T47D (cell line): ENCODE measurements around the gene ASTN2.

ENCODE experiments used
- DNase-seq, 2 experiments: peaks; one replicate each; pipeline versions ENCODE4 v3.0.0 to v3.0.0-alpha.2; 2011 to 2012; ENCODE audit warnings: low read depth in 1 of 2, low spot score in 1 of 2
- JUND ChIP-seq: IDR thresholded peaks from 2 replicates; pipeline ENCODE4 v1.6.1; 2012; ENCODE audit warnings: low read depth
- in situ Hi-C: cut with HindIII; loops from 2 replicates; pipeline ENCODE4 v1.10.0; 2016; ENCODE audit warnings: low sequenced_read_pairs, low pct_unique_long_range_greater_than_20kb

ASTN2 gene

GRCh38 chr9:117374076-117374725, 40.7 kb downstream of the ASTN2 start:
- DNase-seq = no peak
- in situ Hi-C loops = no loop called here
- no peak for TF ChIP-seq JUND

- DNase-seq = no peak
- in situ Hi-C loops = no loop called here
- TF ChIP-seq JUND = no peak
Measured at GRCh38 chr9:117368684-117369230, 46.1 kb downstream of the ASTN2 start.

GRCh38 chr9:117365438-117365837, 49.4 kb downstream of the ASTN2 start:
- DNase-seq = no peak
- in situ Hi-C loops = no loop called here
- TF ChIP-seq JUND = no peak

- DNase-seq = no peak
- in situ Hi-C loops = no loop called here
- TF ChIP-seq JUND = no peak
Measured at GRCh38 chr9:117363006-117363405, 51.9 kb downstream of the ASTN2 start.

- DNase-seq = no peak
- in situ Hi-C loops = no loop called here
- TF ChIP-seq JUND = no peak
Measured at GRCh38 chr9:117359910-117360309, 54.9 kb downstream of the ASTN2 start.

- in situ Hi-C loops = no loop called here
- TF ChIP-seq JUND = no peak
Measured at GRCh38 chr9:117355542-117355941, 59.3 kb downstream of the ASTN2 start.

GRCh38 chr9:117354997-117355396, 59.9 kb downstream of the ASTN2 start:
- TF ChIP-seq JUND = no peak
- in situ Hi-C loops = no loop called here
- no peak for DNase-seq

More at GRCh38 chr9:117355542-117355941, 59.3 kb downstream of the ASTN2 start:
- DNase-seq = no peak

- DNase-seq = no peak
- in situ Hi-C loops = no loop called here
Measured at GRCh38 chr9:117354244-117354847, 60.5 kb downstream of the ASTN2 start.

GRCh38 chr9:117344892-117345660, 69.8 kb downstream of the ASTN2 start:
- peak in 1 of 2 experiments; percentile 16 for DNase-seq
- TF ChIP-seq JUND = no peak
- in situ Hi-C loops = no loop called here

More at GRCh38 chr9:117354244-117354847, 60.5 kb downstream of the ASTN2 start:
- no peak for TF ChIP-seq JUND

GRCh38 chr9:117343427-117343826, 71.4 kb downstream of the ASTN2 start:
- in situ Hi-C loops = no loop called here
- DNase-seq = no peak
- no peak for TF ChIP-seq JUND

GRCh38 chr9:117341151-117341550, 73.7 kb downstream of the ASTN2 start:
- in situ Hi-C loops = no loop called here
- TF ChIP-seq JUND = no peak
- no peak for DNase-seq

- TF ChIP-seq JUND = no peak
- in situ Hi-C loops = no loop called here
- peak; percentile 13 to 61 for DNase-seq
Measured at GRCh38 chr9:117340422-117340821, 74.4 kb downstream of the ASTN2 start.

- in situ Hi-C loops = no loop called here
- no peak for TF ChIP-seq JUND
- DNase-seq = no peak
Measured at GRCh38 chr9:117335837-117336433, 78.9 kb downstream of the ASTN2 start.
